Esophagus muscularis mucosa (tissue), 4 donors: ENCODE data around the gene FGF6. TPM values are rescaled to one million over a fixed set of nuclear protein-coding genes. Genes with fewer than 3 reads are reported as not detected.

ENCODE experiments used
- DNase-seq: peaks from one replicate; pipeline ENCODE4 v3.0.0-alpha.2; 2017; ENCODE audit errors: extremely low spot score
- H3K27ac ChIP-seq, 4 donors: fragments of 200-600 bp; sonication (generic); replicated peaks in 1 of 4; 1 replicate in 3 of 4; 2 replicates in 1 of 4; pipeline ENCODE4 v1.5.1; 2016 to 2019; ENCODE audit warnings: mild to moderate bottlenecking in 1 of 4
- H3K27me3 ChIP-seq, 4 donors: fragments of 200-600 bp; sonication (generic); one replicate each; pipeline versions ENCODE4 v1.5.1 to v1.6.0; 2016 to 2019
- H3K36me3 ChIP-seq, 4 donors: fragments of 200-600 bp; sonication (generic); one replicate each; pipeline ENCODE4 v1.5.1; 2016 to 2019
- H3K4me1 ChIP-seq, 4 donors: fragments of 200-600 bp; sonication (generic); one replicate each; pipeline ENCODE4 v1.5.1; 2016 to 2019
- H3K4me3 ChIP-seq, 4 donors: fragments of 200-600 bp; sonication (generic); 1 replicate in 2 of 4; 2 replicates in 2 of 4; pipeline ENCODE4 v1.5.1; 2016 to 2019; ENCODE audit warnings: mild to moderate bottlenecking in 4 of 4, moderate library complexity in 1 of 4
- H3K9me3 ChIP-seq, 4 donors: fragments of 200-600 bp; sonication (generic); 1 replicate in 3 of 4; 2 replicates in 1 of 4; pipeline ENCODE4 v1.5.1; 2016 to 2019
- CTCF ChIP-seq, 3 experiments: fragments of 200-600 bp in 2 of 3; fragments of 450-650 bp in 1 of 3; sonication (generic) in 2 of 3; IDR thresholded peaks; one replicate each; pipeline ENCODE4 v1.5.1; 2017 to 2019; ENCODE audit warnings: antibody characterized with exemption in 3 of 3, mild to moderate bottlenecking in 2 of 3, moderate library complexity in 1 of 3
- EP300 ChIP-seq: sonication (generic); formaldehyde crosslinking; IDR thresholded peaks from one replicate; pipeline ENCODE4 v1.6.1; 2017; ENCODE audit warnings: antibody characterized with exemption
- POLR2A ChIP-seq: fragments of 450-650 bp; IDR thresholded peaks from one replicate; pipeline ENCODE4 v1.6.1; 2017; ENCODE audit warnings: antibody characterized with exemption, moderate library complexity, mild to moderate bottlenecking, low read depth
- POLR2AphosphoS5 ChIP-seq, 2 donors: sonication (generic); formaldehyde crosslinking; IDR thresholded peaks; one replicate each; pipeline ENCODE4 v1.6.1; 2017; ENCODE audit warnings: antibody characterized with exemption in 2 of 2
- WGBS: methylation state at CpG from one replicate; pipeline ENCODE4 v1.1.5; 2018; 5-methylcytosine and 5-hydroxymethylcytosine counted together
- intact Hi-C: fragments of 100-400 bp; cut with DNase I; formaldehyde crosslinking; loops from one replicate; pipeline ENCODE4 v1.15.1; 2023
- total RNA-seq, 4 donors: library from RNA; depleted of rRNA; stranded (reverse); fragments of >200 nt; gene quantifications; one replicate each; pipeline versions ENCODE4 v1.1.0 to v1.2.1, GENCODE V29; 2016

The FGF6 gene
- total RNA-seq, 4 donors from 2014 or later: not detected

GRCh38 chr12:4486049-4486699, 40.6 kb upstream of the FGF6 start:
- H3K27ac ChIP-seq: no peak overlapping the region
- H3K9me3 ChIP-seq: no peaks in the 10 kb centered on the region
- H3K4me1 ChIP-seq: no peaks in the 10 kb centered on the region
- TF ChIP-seq POLR2AphosphoS5 (IDR thresholded peaks at IDR 0.05) (no peak), EP300 (no peak), POLR2A (no peak), CTCF (IDR thresholded peaks at IDR 0.05) (no peak)
- no peak for DNase-seq
- peaks cover 17 to 40% (median 33%) of the 10 kb centered on the region in 4 donors for H3K36me3 ChIP-seq
- no peaks in the 10 kb centered on the region for H3K27me3 ChIP-seq
- intact Hi-C loops: no loop called here
- H3K4me3 ChIP-seq: no peak overlapping the region
- WGBS: 77% methylated on average over 4 of the region's 4 CpGs

GRCh38 chr12:4483885-4484823, 38.5 kb upstream of the FGF6 start:
- 76% methylated on average over 4 of the region's 4 CpGs for WGBS

GRCh38 chr12:4482936-4483335, 37.3 kb upstream of the FGF6 start:
- intact Hi-C loops: no loop called here
- TF ChIP-seq POLR2A (no peak), POLR2AphosphoS5 (IDR thresholded peaks at IDR 0.05) (no peak), EP300 (no peak), CTCF (IDR thresholded peaks at IDR 0.05) (no peak)
- WGBS: 78% methylated on average over 7 of the region's 7 CpGs
- Histone ChIP-seq H3K27me3 (no peaks in the 10 kb centered on the region), H3K4me1 (no peaks in the 10 kb centered on the region), H3K4me3 (no peak overlapping the region), H3K9me3 (peaks cover 0 to 7% (median 0%) of the 10 kb centered on the region in 4 donors), H3K27ac (no peak overlapping the region), H3K36me3 (peaks cover 0 to 7% (median 1%) of the 10 kb centered on the region in 4 donors)
- no peak for DNase-seq

More at GRCh38 chr12:4483885-4484823, 38.5 kb upstream of the FGF6 start:
- DNase-seq: no peak
- H3K36me3 ChIP-seq: peaks cover 5 to 19% (median 14%) of the 10 kb centered on the region in 4 donors
- H3K4me3 ChIP-seq: no peak overlapping the region
- TF ChIP-seq CTCF (IDR thresholded peaks at IDR 0.05) (no peak), POLR2AphosphoS5 (IDR thresholded peaks at IDR 0.05) (no peak)
- intact Hi-C loops: no loop called here
- no peak overlapping the region for H3K27ac ChIP-seq
- no peaks in the 10 kb centered on the region for H3K9me3 ChIP-seq
- no peaks in the 10 kb centered on the region for H3K27me3 ChIP-seq
- H3K4me1 ChIP-seq: no peaks in the 10 kb centered on the region

- 84% methylated on average over 3 of the region's 3 CpGs for WGBS
- Histone ChIP-seq H3K27ac (no peak overlapping the region), H3K4me1 (no peaks in the 10 kb centered on the region), H3K9me3 (peaks cover 0 to 7% (median 0%) of the 10 kb centered on the region in 4 donors), H3K36me3 (no peaks in the 10 kb centered on the region), H3K27me3 (no peaks in the 10 kb centered on the region), H3K4me3 (no peak overlapping the region)
- no peak for DNase-seq
- TF ChIP-seq POLR2AphosphoS5 (IDR thresholded peaks at IDR 0.05) (no peak), EP300 (no peak), CTCF (IDR thresholded peaks at IDR 0.05) (no peak), POLR2A (no peak)
- intact Hi-C loops: no loop called here
These were observed 33.3 kb upstream of the FGF6 start for GRCh38 chr12:4478933-4479332.
